HepG2 (cell line): ENCODE measurements around the gene NFX1. TPM values are rescaled to one million over a fixed set of nuclear protein-coding genes. Genes with fewer than 3 reads are reported as not detected.

Experiments
- ATF4 ChIP-seq, 2 experiments: fragments of 450-650 bp in 1 of 2; sonication (generic) in 1 of 2; formaldehyde crosslinking; IDR thresholded peaks; 2 replicates each; pipeline versions ENCODE4 v1.5.0 to v1.8.0; 2020 to 2022; ENCODE audit warnings: mild to moderate bottlenecking in 1 of 2, missing genetic modification reagents in 1 of 2
- BCL6 ChIP-seq: IDR thresholded peaks from 2 replicates; pipeline ENCODE4 v1.6.1; 2016; ENCODE audit warnings: missing genetic modification reagents, missing compliant biosample characterization
- BRD4 ChIP-seq: sonication (generic); formaldehyde crosslinking; IDR thresholded peaks from 2 replicates; pipeline ENCODE4 v1.4.0; 2020; ENCODE audit warnings: missing genetic modification reagents
- CBFB ChIP-seq: sonication (generic); formaldehyde crosslinking; IDR thresholded peaks from 2 replicates; pipeline ENCODE4 v1.4.0; 2020; ENCODE audit warnings: missing genetic modification reagents
- CSRNP1 ChIP-seq: sonication (generic); formaldehyde crosslinking; IDR thresholded peaks from 2 replicates; pipeline ENCODE4 v1.8.1; 2023; ENCODE audit warnings: mild to moderate bottlenecking, missing genetic modification reagents
- DRAP1 ChIP-seq: IDR thresholded peaks from 2 replicates; pipeline ENCODE4 v1.6.1; 2016; ENCODE audit warnings: missing genetic modification reagents, missing compliant biosample characterization
- EED ChIP-seq: sonication (generic); formaldehyde crosslinking; IDR thresholded peaks from 2 replicates; pipeline ENCODE4 v1.5.0; 2020; ENCODE audit warnings: mild to moderate bottlenecking, missing genetic modification reagents
- FOXM1 ChIP-seq: sonication (generic); formaldehyde crosslinking; IDR thresholded peaks from 2 replicates; pipeline ENCODE4 v1.5.0; 2020; ENCODE audit warnings: missing genetic modification reagents
- HMG20B ChIP-seq: conservative IDR thresholded peaks from 2 replicates; pipeline ENCODE4 v1.6.1; 2016; ENCODE audit warnings: missing genetic modification reagents, missing compliant biosample characterization
- HNF1B ChIP-seq: sonication (generic); formaldehyde crosslinking; IDR thresholded peaks from 2 replicates; pipeline ENCODE4 v1.5.1; 2020; ENCODE audit warnings: mild to moderate bottlenecking, moderate library complexity, missing genetic modification reagents
- KLF15 ChIP-seq: sonication (generic); formaldehyde crosslinking; IDR thresholded peaks from 2 replicates; pipeline ENCODE4 v1.8.1; 2023; ENCODE audit warnings: borderline replicate concordance, mild to moderate bottlenecking, inconsistent platforms, missing genetic modification reagents, mixed read lengths
- KLF16 ChIP-seq, 2 experiments: sonication (generic) in 1 of 2; formaldehyde crosslinking in 1 of 2; IDR thresholded peaks; 2 replicates each; pipeline versions ENCODE4 v1.6.1 to v1.8.0; 2016 to 2023; ENCODE audit warnings: missing genetic modification reagents in 2 of 2, missing compliant biosample characterization in 1 of 2
- NCOA5 ChIP-seq: sonication (generic); formaldehyde crosslinking; IDR thresholded peaks from 2 replicates; pipeline ENCODE4 v1.4.0; 2020; ENCODE audit warnings: missing genetic modification reagents
- NFE2L2 ChIP-seq: fragments of 150-350 bp; IDR thresholded peaks from 2 replicates; pipeline ENCODE4 v1.6.1; 2014; ENCODE audit warnings: low read length
- NFYB ChIP-seq: sonication (generic); formaldehyde crosslinking; IDR thresholded peaks from 2 replicates; pipeline ENCODE4 v1.4.0; 2020; ENCODE audit warnings: missing genetic modification reagents
- SRSF4 ChIP-seq: fragments of 200-400 bp; formaldehyde crosslinking; IDR thresholded peaks from one replicate; pipeline ENCODE4 v1.6.1; 2018; ENCODE audit warnings: mild to moderate bottlenecking, low read depth, low read length, moderate library complexity; ENCODE audit not compliant: poor library complexity, severe bottlenecking
- THYN1 ChIP-seq: sonication (generic); formaldehyde crosslinking; IDR thresholded peaks from 2 replicates; pipeline ENCODE4 v1.8.1; 2023; ENCODE audit warnings: low read depth, mild to moderate bottlenecking, moderate library complexity, missing genetic modification reagents, borderline replicate concordance
- TP53 ChIP-seq: sonication (generic); formaldehyde crosslinking; conservative IDR thresholded peaks from 2 replicates; pipeline ENCODE4 v1.4.0; 2020; ENCODE audit warnings: missing genetic modification reagents
- ZBTB21 ChIP-seq: sonication (generic); formaldehyde crosslinking; IDR thresholded peaks from 2 replicates; pipeline ENCODE4 v1.4.0; 2020; ENCODE audit warnings: missing genetic modification reagents
- ZFP62 ChIP-seq: sonication (generic); formaldehyde crosslinking; IDR thresholded peaks from 2 replicates; pipeline ENCODE4 v1.4.0; 2020; ENCODE audit warnings: missing genetic modification reagents
- ZNF18 ChIP-seq: sonication (generic); formaldehyde crosslinking; IDR thresholded peaks from 2 replicates; pipeline ENCODE4 v1.8.0; 2022; ENCODE audit warnings: mild to moderate bottlenecking, missing genetic modification reagents; ENCODE audit not compliant: insufficient replicate concordance
- ZNF331 ChIP-seq: sonication (generic); formaldehyde crosslinking; IDR thresholded peaks from 2 replicates; pipeline ENCODE4 v1.4.0; 2020; ENCODE audit warnings: missing genetic modification reagents
- ZNF335 ChIP-seq: sonication (generic); formaldehyde crosslinking; IDR thresholded peaks from 2 replicates; pipeline ENCODE4 v1.4.0; 2020; ENCODE audit warnings: missing genetic modification reagents
- ZNF75D ChIP-seq: sonication (generic); formaldehyde crosslinking; IDR thresholded peaks from 2 replicates; pipeline ENCODE4 v1.8.1; 2023; ENCODE audit warnings: missing genetic modification reagents, mild to moderate bottlenecking, borderline replicate concordance
- ZSCAN21 ChIP-seq: sonication (generic); formaldehyde crosslinking; IDR thresholded peaks from 2 replicates; pipeline ENCODE4 v1.8.0; 2022; ENCODE audit warnings: mild to moderate bottlenecking, missing genetic modification reagents, moderate library complexity, borderline replicate concordance
- polyA plus RNA-seq, 8 experiments: library from polyadenylated mRNA; depleted of rRNA in 3 of 8; stranded (reverse) in 7 of 8; unstranded in 1 of 8; fragments of >200 nt; fragmentation: Illumina TruSeq in 4 of 8; extraction: Trizol in 4 of 8; gene quantifications; 2 replicates each; pipeline versions ENCODE4 v1.2.1 to v1.2.3, GENCODE V29; 2011 to 2016; ENCODE audit warnings: low read depth in 4 of 8, missing spikeins in 1 of 8, mixed read lengths in 1 of 8; ENCODE audit not compliant: insufficient read depth in 1 of 8
- total RNA-seq, 5 experiments: library from RNA; depleted of rRNA; stranded (reverse); fragments of >200 nt; fragmentation: Illumina TruSeq; extraction: Trizol; gene quantifications; 2 replicates each; pipeline ENCODE4 v1.2.3, GENCODE V29; 2016; ENCODE audit warnings: low read depth in 1 of 5

Gene NFX1
- total and polyA plus RNA-seq, 2 of the 13 experiments (the other 11 are each of a cell fraction or from before 2014, with no cell fraction given), result 23.9 to 27.5 TPM

GRCh38 chr9:33263131-33264002, 26.9 kb upstream of the NFX1 start (continued):
- TF ChIP-seq BRD4 (CRISPR knock-in tag), result peak; percentile 11; the same call in 1 of the 2 replicates
- no peak for TF ChIP-seq TP53 (CRISPR knock-in tag)
- TF ChIP-seq ATF4 (CRISPR knock-in tag; IDR thresholded peaks at IDR 0.05), result no peak
- no peak for TF ChIP-seq DRAP1 (CRISPR knock-in tag)
- no peak for TF ChIP-seq NFE2L2
- no peak for TF ChIP-seq NCOA5
- TF ChIP-seq CSRNP1 (CRISPR knock-in tag), result no peak
- no peak for TF ChIP-seq HMG20B (CRISPR knock-in tag)
- no peak for TF ChIP-seq THYN1 (CRISPR knock-in tag)
- TF ChIP-seq ZFP62, result no peak
- TF ChIP-seq NFYB, result no peak
- no peak for TF ChIP-seq EED (CRISPR knock-in tag)
- TF ChIP-seq CBFB (CRISPR knock-in tag), result no peak
- no peak for TF ChIP-seq ZSCAN21 (CRISPR knock-in tag)
- TF ChIP-seq FOXM1 (CRISPR knock-in tag), result no peak
- no peak for TF ChIP-seq HNF1B
- TF ChIP-seq KLF16 (CRISPR knock-in tag; IDR thresholded peaks at IDR 0.05), result no peak
- TF ChIP-seq ZNF331 (CRISPR knock-in tag), result no peak
- no peak for TF ChIP-seq ZNF335 (CRISPR knock-in tag)
- TF ChIP-seq KLF15 (CRISPR knock-in tag), result no peak
- TF ChIP-seq BCL6, result peak; percentile 79
- TF ChIP-seq ZNF75D, result no peak
- no peak for TF ChIP-seq SRSF4
- TF ChIP-seq ZBTB21, result peak; percentile 24; the same call in 1 of the 2 replicates
- no peak for TF ChIP-seq ZNF18 (CRISPR knock-in tag)
